Stimulated activated CD4-positive, alpha-beta T cell treated with anti-CD3 and anti-CD28 coated beads, Interleukin-2, amount 100 ng/mL, for 24 hours (primary cell): ENCODE measurements around the gene LMOD2.
"Not testable (repeated sequence)": the region's sequence is repeated elsewhere in the genome, so short reads cannot be mapped to it uniquely, and the experiment has no call there.

Experiments used
- DNase-seq, 2 donors: peaks; one replicate each; pipeline ENCODE4 v3.0.0-alpha.2; 2020

LMOD2 gene

GRCh38 chr7:123655614-123656013 lies at the start of gene LMOD2:
Gene LMOD2 (plus strand): TSS chr7:123655866. CDS start chr7:123655964, 98 bp downstream.
- DNase-seq, result no peak

- DNase-seq, result no peak
These were observed 48.2 kb upstream of the LMOD2 start for GRCh38 chr7:123607423-123607975.

GRCh38 chr7:123608991-123609882 lies 46.4 kb upstream of the LMOD2 start:
- DNase-seq, result no peak

- no peak for DNase-seq
These were observed 45.8 kb upstream of the LMOD2 start for GRCh38 chr7:123609883-123610239.

GRCh38 chr7:123612024-123612423 lies 43.6 kb upstream of the LMOD2 start:
- no peak for DNase-seq

GRCh38 chr7:123615344-123615743 lies 40.3 kb upstream of the LMOD2 start:
- no peak for DNase-seq

GRCh38 chr7:123616223-123616622 lies 39.4 kb upstream of the LMOD2 start:
- DNase-seq, result no peak

GRCh38 chr7:123621707-123622106 lies 34.0 kb upstream of the LMOD2 start:
- DNase-seq, result no peak

- DNase-seq, result no peak
These were observed 32.8 kb upstream of the LMOD2 start for GRCh38 chr7:123622660-123623386.

- peak; percentile 66 to 80 for DNase-seq
These were observed 31.0 kb upstream of the LMOD2 start for GRCh38 chr7:123624527-123625183.

GRCh38 chr7:123625254-123625653 lies 30.4 kb upstream of the LMOD2 start:
- no peak for DNase-seq

- DNase-seq, result no peak
These were observed 27.8 kb upstream of the LMOD2 start for GRCh38 chr7:123627851-123628250.

- DNase-seq, result no peak
These were observed 26.8 kb upstream of the LMOD2 start for GRCh38 chr7:123628829-123629228.

- DNase-seq, result no peak
These were observed 26.4 kb upstream of the LMOD2 start for GRCh38 chr7:123629281-123629680.

- DNase-seq, result no peak
These were observed 22.9 kb upstream of the LMOD2 start for GRCh38 chr7:123632808-123633207.

GRCh38 chr7:123633553-123633952 lies 22.1 kb upstream of the LMOD2 start:
- DNase-seq, result no peak

GRCh38 chr7:123634011-123634573 lies 21.6 kb upstream of the LMOD2 start:
- not testable (repeated sequence) for DNase-seq

- no peak for DNase-seq
These were observed 19.9 kb upstream of the LMOD2 start for GRCh38 chr7:123635551-123636359.

- DNase-seq, result no peak
These were observed 18.5 kb upstream of the LMOD2 start for GRCh38 chr7:123637203-123637602.

GRCh38 chr7:123637878-123638277 lies 17.8 kb upstream of the LMOD2 start:
- DNase-seq, result no peak

- no peak for DNase-seq
These were observed 16.0 kb upstream of the LMOD2 start for GRCh38 chr7:123639631-123640030.

- no peak for DNase-seq
These were observed 15.1 kb upstream of the LMOD2 start for GRCh38 chr7:123640583-123640982.
